ENCODE data around the gene DDX60. TPM values are rescaled to one million over a fixed set of nuclear protein-coding genes. Genes with fewer than 3 reads are reported as not detected.

Gene DDX60
- total RNA-seq, 1 donor from 2014 or later: 27.6 TPM

GRCh38 chr4:168257768-168258167, 60.8 kb downstream of the DDX60 start:
- intact Hi-C loops (cut with DNase I): no loop called here
- no peak for TF ChIP-seq CTCF (IDR thresholded peaks at IDR 0.05)
- ATAC-seq (peak; percentile 30), DNase-seq (no peak)
- Histone ChIP-seq H3K36me3 (peaks cover 55% of the 10 kb centered on the region), H3K4me3 (no peak overlapping the region), H3K27ac (no peak overlapping the region), H3K4me1 (no peaks in the 10 kb centered on the region), H3K9me3 (no peaks in the 10 kb centered on the region), H3K27me3 (no peaks in the 10 kb centered on the region)

GRCh38 chr4:168248176-168248710, 70.3 kb downstream of the DDX60 start:
- H3K9me3 ChIP-seq: no peaks in the 10 kb centered on the region
- no peak for TF ChIP-seq CTCF (IDR thresholded peaks at IDR 0.05)
- no peak for ATAC-seq
- no peaks in the 10 kb centered on the region for H3K4me1 ChIP-seq
- peaks cover 73% of the 10 kb centered on the region for H3K36me3 ChIP-seq
- DNase-seq: no peak
- no peak overlapping the region for H3K4me3 ChIP-seq
- no peaks in the 10 kb centered on the region for H3K27me3 ChIP-seq
- intact Hi-C loops (cut with DNase I): no loop called here
- H3K27ac ChIP-seq: no peak overlapping the region

- H3K4me3 ChIP-seq: no peak overlapping the region
These were observed 70.9 kb downstream of the DDX60 start for GRCh38 chr4:168247603-168248002.

GRCh38 chr4:168241953-168242352, 76.6 kb downstream of the DDX60 start:
- ATAC-seq: no peak
- DNase-seq: no peak
- no peak overlapping the region for H3K27ac ChIP-seq
- no peaks in the 10 kb centered on the region for H3K27me3 ChIP-seq
- no peaks in the 10 kb centered on the region for H3K4me1 ChIP-seq
- H3K4me3 ChIP-seq: no peak overlapping the region
- peaks cover 28% of the 10 kb centered on the region for H3K36me3 ChIP-seq
- intact Hi-C loops (cut with DNase I): no loop called here
- H3K9me3 ChIP-seq: no peaks in the 10 kb centered on the region
- no peak for TF ChIP-seq CTCF (IDR thresholded peaks at IDR 0.05)

More at GRCh38 chr4:168247603-168248002, 70.9 kb downstream of the DDX60 start:
- H3K27ac ChIP-seq: no peak overlapping the region
- no peaks in the 10 kb centered on the region for H3K27me3 ChIP-seq
- H3K9me3 ChIP-seq: no peaks in the 10 kb centered on the region
- intact Hi-C loops (cut with DNase I): no loop called here
- peaks cover 76% of the 10 kb centered on the region for H3K36me3 ChIP-seq
- no peak for TF ChIP-seq CTCF (IDR thresholded peaks at IDR 0.05)
- no peak for ATAC-seq
- no peaks in the 10 kb centered on the region for H3K4me1 ChIP-seq
- no peak for DNase-seq

- TF ChIP-seq CTCF (IDR thresholded peaks at IDR 0.05): no peak
- intact Hi-C loops (cut with DNase I): no loop called here
- ATAC-seq: no peak
- H3K4me3 ChIP-seq: no peak overlapping the region
- H3K9me3 ChIP-seq: no peaks in the 10 kb centered on the region
- DNase-seq: no peak
- H3K4me1 ChIP-seq: no peaks in the 10 kb centered on the region
- H3K27me3 ChIP-seq: no peaks in the 10 kb centered on the region
- peaks cover 30% of the 10 kb centered on the region for H3K36me3 ChIP-seq
- H3K27ac ChIP-seq: no peak overlapping the region
These were observed 77.7 kb downstream of the DDX60 start for GRCh38 chr4:168240821-168241220.

GRCh38 chr4:168221301-168221700, 97.3 kb downstream of the DDX60 start:
- TF ChIP-seq CTCF (IDR thresholded peaks at IDR 0.05): no peak
- no peak for DNase-seq
- H3K27ac ChIP-seq: no peak overlapping the region
- no peak overlapping the region for H3K4me3 ChIP-seq
- no peaks in the 10 kb centered on the region for H3K27me3 ChIP-seq
- intact Hi-C loops (cut with DNase I): no loop called here
- H3K9me3 ChIP-seq: no peaks in the 10 kb centered on the region
- H3K4me1 ChIP-seq: no peaks in the 10 kb centered on the region
- peaks cover 59% of the 10 kb centered on the region for H3K36me3 ChIP-seq
- ATAC-seq: no peak
